Esophagus squamous epithelium (tissue), 4 donors: ENCODE measurements around the gene KCNK4.

Experiments used
- POLR2A ChIP-seq, 4 donors: fragments of 450-650 bp; IDR thresholded peaks; one replicate each; pipeline ENCODE4 v1.6.1; 2017; ENCODE audit warnings: antibody characterized with exemption in 4 of 4, mild to moderate bottlenecking in 4 of 4, moderate library complexity in 3 of 4
- TF ChIP-seq, protein P1 (sequence below), 6 experiments: fragments of 450-650 bp in 4 of 6; fragments of 200-600 bp in 2 of 6; sonication (generic) in 2 of 6; IDR thresholded peaks; one replicate each; pipeline ENCODE4 v1.5.1; 2016 to 2019; ENCODE audit warnings: antibody characterized with exemption in 6 of 6, mild to moderate bottlenecking in 4 of 6, moderate library complexity in 4 of 6

DNA sequence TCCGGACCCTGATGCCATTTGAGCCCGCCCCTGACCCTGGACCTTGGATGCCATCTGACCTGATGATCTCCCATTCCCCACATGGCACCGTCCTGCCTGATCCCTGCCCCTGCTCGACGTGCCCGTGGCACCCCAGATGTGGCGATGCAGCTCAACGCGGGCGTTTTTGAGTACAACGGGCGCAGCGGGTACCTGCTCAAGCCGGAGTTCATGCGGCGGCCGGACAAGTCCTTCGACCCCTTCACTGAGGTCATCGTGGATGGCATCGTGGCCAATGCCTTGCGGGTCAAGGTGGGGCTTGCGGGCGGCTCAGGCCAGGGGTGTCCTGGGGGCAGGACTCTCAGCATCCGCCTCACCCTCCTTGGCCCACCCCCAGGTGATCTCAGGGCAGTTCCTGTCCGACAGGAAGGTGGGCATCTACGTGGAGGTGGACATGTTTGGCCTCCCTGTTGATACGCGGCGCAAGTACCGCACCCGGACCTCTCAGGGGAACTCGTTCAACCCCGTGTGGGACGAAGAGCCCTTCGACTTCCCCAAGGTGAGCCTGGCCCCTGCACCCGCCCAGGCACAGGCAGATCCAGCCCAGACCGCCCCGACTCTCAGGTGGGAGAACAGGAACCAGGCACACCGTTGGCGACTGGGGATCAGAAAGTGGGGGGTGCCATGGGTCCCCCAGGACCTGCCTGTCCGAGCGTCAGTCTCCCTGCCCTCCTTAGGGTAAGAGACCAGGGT lies 28.7 kb upstream of the KCNK4 start:
- TF ChIP-seq, protein P1, sequence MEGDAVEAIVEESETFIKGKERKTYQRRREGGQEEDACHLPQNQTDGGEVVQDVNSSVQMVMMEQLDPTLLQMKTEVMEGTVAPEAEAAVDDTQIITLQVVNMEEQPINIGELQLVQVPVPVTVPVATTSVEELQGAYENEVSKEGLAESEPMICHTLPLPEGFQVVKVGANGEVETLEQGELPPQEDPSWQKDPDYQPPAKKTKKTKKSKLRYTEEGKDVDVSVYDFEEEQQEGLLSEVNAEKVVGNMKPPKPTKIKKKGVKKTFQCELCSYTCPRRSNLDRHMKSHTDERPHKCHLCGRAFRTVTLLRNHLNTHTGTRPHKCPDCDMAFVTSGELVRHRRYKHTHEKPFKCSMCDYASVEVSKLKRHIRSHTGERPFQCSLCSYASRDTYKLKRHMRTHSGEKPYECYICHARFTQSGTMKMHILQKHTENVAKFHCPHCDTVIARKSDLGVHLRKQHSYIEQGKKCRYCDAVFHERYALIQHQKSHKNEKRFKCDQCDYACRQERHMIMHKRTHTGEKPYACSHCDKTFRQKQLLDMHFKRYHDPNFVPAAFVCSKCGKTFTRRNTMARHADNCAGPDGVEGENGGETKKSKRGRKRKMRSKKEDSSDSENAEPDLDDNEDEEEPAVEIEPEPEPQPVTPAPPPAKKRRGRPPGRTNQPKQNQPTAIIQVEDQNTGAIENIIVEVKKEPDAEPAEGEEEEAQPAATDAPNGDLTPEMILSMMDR (IDR thresholded peaks at IDR 0.05), result no peak
- TF ChIP-seq POLR2A (IDR thresholded peaks at IDR 0.05), result no peak
